Mononuclear cell (primary cell): ENCODE data around the gene GRHPR. TPM values are rescaled to one million over a fixed set of nuclear protein-coding genes. Genes with fewer than 3 reads are reported as not detected.
A peak's percentile ranks its signal among the peaks of the same experiment; 100 is the strongest.

Experiments used
- H3K27me3 ChIP-seq: 2 replicates; pipeline ENCODE4 v1.6.0; 2011; ENCODE audit warnings: low read length, control low read depth; ENCODE audit not compliant: insufficient read depth
- H3K4me1 ChIP-seq: 2 replicates; pipeline ENCODE4 v1.5.1; 2011; ENCODE audit warnings: mild to moderate bottlenecking, low read length, control low read depth; ENCODE audit not compliant: insufficient read depth
- H3K4me3 ChIP-seq: 2 replicates; pipeline ENCODE4 v1.5.1; 2011; ENCODE audit warnings: mild to moderate bottlenecking, low read length, moderate library complexity
- H3K9me3 ChIP-seq: 2 replicates; pipeline ENCODE4 v1.5.1; 2011; ENCODE audit warnings: low read depth, mild to moderate bottlenecking, control low read depth, low read length
- total RNA-seq: library from RNA; depleted of rRNA; stranded (reverse); fragments of >200 nt; gene quantifications from one replicate; pipeline ENCODE4 v1.2.3, GENCODE V29; 2012

The GRHPR gene
- total RNA-seq, 1 donor = 56.4 TPM

DNA sequence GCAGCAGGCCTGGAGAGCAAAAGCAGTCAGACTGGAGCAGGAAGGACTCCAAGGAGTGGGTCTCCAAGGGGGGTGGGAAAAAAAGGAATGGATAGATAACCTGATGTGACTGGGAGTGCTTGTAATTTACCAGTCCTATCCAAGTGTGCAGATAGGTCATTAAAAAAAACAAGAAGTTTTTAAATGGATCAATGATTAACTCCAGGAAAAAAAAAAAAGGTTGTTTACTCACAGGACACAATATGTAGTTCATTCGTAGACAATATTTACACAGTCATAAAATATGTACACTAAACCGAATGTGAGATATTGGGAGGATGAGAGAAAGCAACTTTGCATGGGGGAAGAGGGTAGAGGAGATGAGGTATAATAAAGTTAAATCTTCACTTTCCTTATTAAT is 22.4 kb downstream of the GRHPR start:
- no peaks in the 10 kb centered on the region for H3K27me3 ChIP-seq
- H3K4me1 ChIP-seq = no peaks in the 10 kb centered on the region
- H3K4me3 ChIP-seq = no peak overlapping the region
- no peaks in the 10 kb centered on the region for H3K9me3 ChIP-seq

DNA sequence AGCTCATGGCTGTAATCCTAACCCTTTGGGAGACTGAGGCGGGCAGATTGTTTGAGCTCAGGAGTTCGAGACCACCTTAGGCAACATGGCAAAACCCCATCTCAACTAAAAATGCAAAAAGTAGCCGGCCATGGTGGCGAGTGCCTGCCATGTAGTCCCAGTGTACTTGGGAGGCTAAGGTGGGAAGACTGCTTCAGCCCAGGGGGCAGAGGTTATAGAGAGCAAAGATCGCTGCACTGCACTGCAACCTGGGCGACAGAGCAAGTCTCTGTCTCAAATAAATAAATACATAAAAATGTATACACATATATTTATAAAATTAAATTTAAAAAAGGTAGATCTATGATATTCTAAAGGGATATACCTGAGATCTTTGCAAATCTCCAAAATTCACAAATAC is 23.3 kb downstream of the GRHPR start:
- no peak overlapping the region for H3K4me3 ChIP-seq
- H3K27me3 ChIP-seq = no peaks in the 10 kb centered on the region
- H3K9me3 ChIP-seq = no peaks in the 10 kb centered on the region
- H3K4me1 ChIP-seq = no peaks in the 10 kb centered on the region

- Histone ChIP-seq H3K4me1 (no peaks in the 10 kb centered on the region), H3K4me3 (no peak overlapping the region), H3K9me3 (no peaks in the 10 kb centered on the region), H3K27me3 (no peaks in the 10 kb centered on the region)
Observed at GRCh38 chr9:37446401-37446800, 23.9 kb downstream of the GRHPR start.

- H3K27me3 ChIP-seq = no peaks in the 10 kb centered on the region
- no peaks in the 10 kb centered on the region for H3K9me3 ChIP-seq
- no peaks in the 10 kb centered on the region for H3K4me1 ChIP-seq
- no peak overlapping the region for H3K4me3 ChIP-seq
Observed at GRCh38 chr9:37447111-37447510, 24.6 kb downstream of the GRHPR start.

GRCh38 chr9:37449862-37450632 is 27.6 kb downstream of the GRHPR start:
- Histone ChIP-seq H3K27me3 (no peaks in the 10 kb centered on the region), H3K9me3 (no peaks in the 10 kb centered on the region), H3K4me3 (no peak overlapping the region), H3K4me1 (no peaks in the 10 kb centered on the region)

DNA sequence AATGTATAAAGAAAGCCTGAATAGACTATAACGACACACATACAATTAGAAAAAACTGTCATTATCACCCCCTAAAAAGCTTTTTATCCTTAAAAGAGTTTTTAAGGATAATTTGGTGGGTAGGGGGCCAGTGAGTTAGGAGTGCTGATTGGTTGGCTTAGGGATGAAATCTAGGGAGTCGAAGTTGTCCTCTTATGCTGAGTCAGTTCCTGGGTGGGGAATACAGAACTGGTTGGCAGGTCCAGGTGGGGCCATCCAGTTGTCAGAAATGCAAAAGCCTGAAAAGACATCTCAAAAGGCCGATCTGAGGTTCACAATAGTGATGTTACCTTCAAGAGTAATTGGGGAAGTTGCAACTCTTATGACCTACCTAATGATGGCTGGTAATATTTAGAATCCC is 29.1 kb downstream of the GRHPR start:
- Histone ChIP-seq H3K4me3 (no peak overlapping the region), H3K9me3 (no peaks in the 10 kb centered on the region), H3K27me3 (no peaks in the 10 kb centered on the region), H3K4me1 (no peaks in the 10 kb centered on the region)

DNA sequence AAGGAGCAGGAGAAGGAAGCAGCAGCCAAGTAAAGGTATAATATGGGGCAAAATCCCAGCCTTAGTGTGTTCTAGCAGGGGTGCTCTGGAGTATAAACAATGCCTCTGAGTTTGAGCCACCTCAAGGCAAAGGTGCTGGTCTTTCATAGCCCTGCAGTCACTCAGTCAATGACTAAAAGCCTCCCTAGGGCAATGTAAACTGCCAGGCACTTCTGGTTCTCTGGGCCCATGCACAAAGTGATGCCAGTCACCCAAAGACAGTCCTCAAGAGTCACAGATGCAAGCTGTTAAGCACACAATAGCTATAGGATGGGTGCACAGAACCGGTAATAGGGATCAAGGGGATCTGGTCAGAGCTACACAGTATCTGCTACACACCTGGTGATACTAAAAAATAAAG is 30.1 kb downstream of the GRHPR start:
- H3K4me3 ChIP-seq = no peak overlapping the region
- no peaks in the 10 kb centered on the region for H3K9me3 ChIP-seq
- no peaks in the 10 kb centered on the region for H3K27me3 ChIP-seq
- H3K4me1 ChIP-seq = peaks cover 7% of the 10 kb centered on the region

- Histone ChIP-seq H3K4me1 (peaks cover 7% of the 10 kb centered on the region), H3K9me3 (no peaks in the 10 kb centered on the region), H3K27me3 (no peaks in the 10 kb centered on the region), H3K4me3 (no peak overlapping the region)
Observed at GRCh38 chr9:37453827-37454226, 31.3 kb downstream of the GRHPR start.

- no peak overlapping the region for H3K4me3 ChIP-seq
Observed at GRCh38 chr9:37454238-37454637, 31.7 kb downstream of the GRHPR start.

DNA sequence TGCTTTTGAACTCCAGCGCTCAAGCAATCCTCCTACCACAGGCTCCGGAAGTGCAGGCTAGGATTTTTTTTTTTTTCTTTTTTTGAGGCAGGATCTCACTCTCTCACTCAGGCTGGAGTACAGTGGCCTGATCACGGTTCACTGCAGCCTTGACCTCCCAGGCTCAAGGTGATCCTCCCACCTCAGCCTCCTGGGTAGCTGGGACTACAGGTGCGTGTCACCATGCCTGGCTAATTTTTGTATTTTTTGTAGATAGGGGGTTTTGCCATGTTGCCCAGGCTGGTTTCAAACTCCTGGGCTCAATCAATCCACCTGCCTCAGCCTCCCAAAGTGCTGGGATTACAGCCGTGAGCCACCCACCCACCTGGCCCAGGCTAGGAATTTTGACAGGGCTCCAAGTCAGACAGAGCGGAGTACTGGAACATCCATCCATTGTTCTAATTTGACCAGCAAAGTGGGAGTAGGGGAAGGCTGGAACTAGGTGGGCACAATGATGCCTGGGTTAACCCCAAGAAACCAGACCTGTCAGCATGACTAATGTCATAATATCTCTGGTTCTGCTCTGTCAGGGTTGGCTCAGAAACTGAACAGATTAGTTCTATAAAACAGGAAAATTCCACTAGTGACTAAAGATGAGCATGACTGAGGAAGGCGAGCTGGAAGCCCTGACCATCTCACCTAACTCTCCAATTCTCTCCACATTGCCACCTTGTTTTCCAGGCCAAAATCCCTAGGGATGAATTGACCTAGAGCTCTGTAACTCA is 33.6 kb downstream of the GRHPR start:
- Histone ChIP-seq H3K9me3 (no peaks in the 10 kb centered on the region), H3K27me3 (no peaks in the 10 kb centered on the region), H3K4me1 (peaks cover 7% of the 10 kb centered on the region), H3K4me3 (no peak overlapping the region)

More at GRCh38 chr9:37454238-37454637, 31.7 kb downstream of the GRHPR start:
- Histone ChIP-seq H3K4me1 (peaks cover 7% of the 10 kb centered on the region), H3K27me3 (no peaks in the 10 kb centered on the region), H3K9me3 (no peaks in the 10 kb centered on the region)

DNA sequence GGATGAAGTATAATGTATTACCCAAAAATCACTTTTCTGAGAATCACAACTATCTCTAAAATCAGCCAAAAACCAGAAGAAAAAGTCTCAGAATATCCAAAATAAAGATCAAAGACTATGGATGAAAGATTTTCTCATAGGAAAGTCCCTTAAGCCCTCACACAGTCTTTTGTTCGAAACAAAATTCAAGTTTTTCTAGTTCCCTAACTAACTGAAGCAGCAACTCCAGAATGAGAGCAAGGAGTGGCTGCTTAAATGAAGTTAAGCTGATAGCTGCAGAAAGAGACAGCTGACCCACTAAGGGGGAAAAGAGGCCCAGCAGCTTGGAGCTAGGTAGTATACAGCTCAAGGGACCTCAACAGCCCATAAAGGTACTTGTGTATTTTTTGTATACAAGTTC is 34.3 kb downstream of the GRHPR start:
- no peaks in the 10 kb centered on the region for H3K9me3 ChIP-seq
- no peaks in the 10 kb centered on the region for H3K27me3 ChIP-seq
- peaks cover 7% of the 10 kb centered on the region for H3K4me1 ChIP-seq
- H3K4me3 ChIP-seq = no peak overlapping the region

- H3K4me3 ChIP-seq = peak overlapping the region; percentile 89
- peaks cover 25% of the 10 kb centered on the region for H3K4me1 ChIP-seq
- no peaks in the 10 kb centered on the region for H3K27me3 ChIP-seq
Observed at GRCh38 chr9:37464006-37464405, 41.5 kb downstream of the GRHPR start.

GRCh38 chr9:37464426-37465248 is 42.1 kb downstream of the GRHPR start:
- no peaks in the 10 kb centered on the region for H3K27me3 ChIP-seq
- peak overlapping the region; percentile 89 for H3K4me3 ChIP-seq
- H3K9me3 ChIP-seq = no peaks in the 10 kb centered on the region
- H3K4me1 ChIP-seq = peaks cover 25% of the 10 kb centered on the region

More at GRCh38 chr9:37464006-37464405, 41.5 kb downstream of the GRHPR start:
- H3K9me3 ChIP-seq = no peaks in the 10 kb centered on the region

- Histone ChIP-seq H3K9me3 (no peaks in the 10 kb centered on the region), H3K4me3 (peak within 1 kb of the TSS; percentile 89), H3K27me3 (no peaks in the 10 kb centered on the region), H3K4me1 (peaks cover 25% of the 10 kb centered on the region)
Observed at GRCh38 chr9:37465249-37466036, 42.9 kb downstream of the GRHPR start, which contains the start of gene ZBTB5. ZBTB5 (minus strand) TSS chr9:37465450; CDS start chr9:37442551, 22,899 bp downstream.
